GM18526 (cell line): ENCODE data around the gene BMERB1.

Source experiments
- POLR2A ChIP-seq: IDR thresholded peaks from 3 replicates; pipeline ENCODE4 v1.6.1; 2011; ENCODE audit not compliant: insufficient read length; ENCODE audit errors: extremely low read depth

Gene BMERB1

DNA sequence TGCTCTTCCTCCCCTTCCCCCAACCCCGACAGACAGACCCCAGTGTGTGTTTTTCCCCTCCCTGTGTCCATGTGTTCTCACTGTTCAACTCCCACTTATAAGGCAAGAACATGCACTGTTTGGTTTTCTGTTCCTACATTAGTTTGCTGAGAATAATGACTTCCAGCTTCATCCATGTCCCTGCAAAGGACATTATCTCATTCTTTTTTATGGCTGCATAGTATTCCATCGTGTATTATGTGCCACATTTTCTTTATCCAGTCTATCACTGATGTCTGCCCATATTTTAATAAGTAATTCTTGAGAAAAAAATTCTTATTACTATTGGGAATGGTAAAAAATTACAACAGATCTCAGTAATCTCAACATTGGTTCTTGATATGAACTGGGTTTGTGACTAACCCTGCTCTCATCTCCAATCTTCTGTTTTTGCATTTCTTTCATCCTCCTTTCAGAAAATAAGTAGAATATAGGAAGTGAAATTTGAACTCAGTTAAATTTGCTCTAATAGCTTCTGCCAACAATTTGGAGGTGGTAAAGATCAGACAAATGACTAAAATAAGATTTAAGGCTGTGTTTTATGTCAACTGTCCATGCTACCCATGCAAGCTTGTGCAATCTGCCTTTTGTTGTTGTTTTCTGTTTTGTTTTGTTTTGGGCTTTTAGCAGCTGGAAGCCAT, 197.5 kb downstream of the BMERB1 start:
- no peak for TF ChIP-seq POLR2A

DNA sequence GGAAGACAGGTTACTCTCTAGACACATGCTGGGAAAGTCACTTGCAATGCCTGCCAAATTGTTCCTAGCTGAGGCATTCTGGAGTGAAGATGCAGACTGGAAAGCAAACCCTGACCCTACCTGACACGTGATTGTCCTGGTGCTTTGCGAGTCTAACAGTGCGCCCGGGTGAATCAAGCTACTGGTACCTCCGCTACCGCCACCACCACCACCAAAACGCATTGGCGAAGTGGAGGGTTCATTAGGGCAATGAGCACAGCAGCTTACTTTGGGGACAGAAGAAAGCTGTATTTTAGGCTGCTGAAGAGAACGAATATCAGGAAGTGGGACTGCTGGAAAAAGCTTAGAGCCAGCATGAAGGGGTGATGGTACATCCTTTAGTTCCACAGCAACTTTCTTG, 201.5 kb downstream of the BMERB1 start:
- TF ChIP-seq POLR2A, result no peak

DNA sequence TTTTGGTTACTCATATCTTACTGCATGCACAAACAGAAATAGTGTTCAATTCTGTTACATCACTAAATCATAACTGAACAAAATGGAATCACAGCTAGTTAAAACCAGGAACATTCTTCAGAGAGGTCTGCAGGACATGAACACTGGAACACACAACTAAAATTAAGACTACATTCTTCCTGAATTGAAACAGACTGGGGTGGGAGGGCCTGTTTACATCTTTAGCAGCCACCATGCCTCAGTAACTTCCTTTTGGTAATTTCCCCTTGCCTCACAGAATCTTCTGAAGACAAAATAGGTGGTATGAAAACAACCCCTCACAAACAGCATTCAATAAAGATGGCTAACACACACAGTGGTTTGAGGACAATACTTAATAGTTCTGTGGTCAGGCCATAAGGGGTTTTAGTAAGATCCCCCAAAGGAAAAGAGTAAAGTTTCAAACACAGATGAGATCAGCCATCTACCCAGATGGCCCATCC, 202.0 kb downstream of the BMERB1 start:
- no peak for TF ChIP-seq POLR2A
